K562 (cell line): Measurements from ENCODE around the gene TNFSF13. TPM values are rescaled to one million over a fixed set of nuclear protein-coding genes. Genes with fewer than 3 reads are reported as not detected.
A peak's percentile ranks its signal among the peaks of the same experiment; 100 is the strongest.

ENCODE experiments used
- ATAC-seq: fragments of 200-7000 bp; cut with Tn5 transposase; 3 replicates; pipeline ENCODE4 v1.9.1; 2020; ENCODE audit warnings: moderate library complexity
- BruUV-seq: library from RNA; stranded (reverse); fragments of 400-500 nt; replicated peaks from 2 replicates; lab custom pipeline; 2021; lab: Mats Ljungman, UMichigan
- CTCF ChIA-PET: fragments of 300-600 bp; formaldehyde crosslinking; extraction: SDS; loops from one replicate; lab custom pipeline; 2021; ENCODE audit warnings: low intra/inter-chr PET ratio; lab: Yijun Ruan, JAX
- POLR2A ChIA-PET: fragments of 300-600, 350-650 bp; sonication (Branson Sonifier 250); formaldehyde crosslinking; extraction: SDS; loops from one replicate; lab custom pipeline; 2021; ENCODE audit warnings: antibody characterized with exemption, inconsistent platforms; lab: Yijun Ruan, JAX
- DNase-seq, 4 experiments: peaks; one replicate each; pipeline versions ENCODE4 v3.0.0 to v3.0.0-alpha.2; 2011 to 2018; ENCODE audit warnings: low spot score in 3 of 4, mixed read lengths in 3 of 4; ENCODE audit errors: extremely low read depth in 1 of 4
- FAIRE-seq: peaks from 2 replicates; lab custom pipeline; 2011; peaks lifted over from hg19 to GRCh38; lab: Jason Lieb, UNC
- H2AFZ ChIP-seq: 2 replicates; pipeline ENCODE4 v1.6.0; 2011; ENCODE audit warnings: low read depth, low read length, control low read depth, inconsistent platforms
- H3K27ac ChIP-seq: fragments of 200-600 bp; 3 replicates; pipeline ENCODE4 v1.8.0; 2011; ENCODE audit warnings: low read depth, mild to moderate bottlenecking, control low read depth, inconsistent platforms, low read length, moderate library complexity, mixed read lengths; ENCODE audit errors: extremely low read depth
- H3K27me3 ChIP-seq, 2 experiments: fragments of 300-600 bp in 1 of 2; 2 replicates in 1 of 2; 3 replicates in 1 of 2; pipeline versions ENCODE4 v1.6.0 to v1.8.0; 2011; ENCODE audit warnings: inconsistent platforms in 2 of 2, low read length in 2 of 2, mild to moderate bottlenecking in 1 of 2, mixed read lengths in 1 of 2, moderate library complexity in 1 of 2; ENCODE audit not compliant: control insufficient read depth in 2 of 2, insufficient read depth in 2 of 2
- H3K36me3 ChIP-seq: fragments of 300-600 bp; 3 replicates; pipeline ENCODE4 v1.8.0; 2011; ENCODE audit warnings: mild to moderate bottlenecking, low read length, inconsistent platforms; ENCODE audit not compliant: control insufficient read depth, insufficient read depth
- H3K4me1 ChIP-seq, 2 experiments: fragments of 200-600 bp in 1 of 2; replicated peaks in 1 of 2; 2 replicates in 1 of 2; 3 replicates in 1 of 2; pipeline versions ENCODE4 v1.5.1 to v1.8.0; 2011; ENCODE audit warnings: inconsistent platforms in 2 of 2, low read length in 2 of 2, mild to moderate bottlenecking in 1 of 2, mixed read lengths in 1 of 2, moderate library complexity in 1 of 2; ENCODE audit not compliant: control insufficient read depth in 2 of 2, insufficient read depth in 2 of 2
- H3K4me2 ChIP-seq: 2 replicates; pipeline ENCODE4 v1.6.1; 2011; ENCODE audit warnings: low read length, control low read depth, inconsistent platforms, mixed read lengths; ENCODE audit not compliant: insufficient read depth
- H3K4me3 ChIP-seq: fragments of 200-600 bp; sonication (generic), shearing (Covaris generic); 2 replicates; pipeline ENCODE4 v1.5.1; 2016; ENCODE audit warnings: control low read depth, inconsistent platforms
- H3K79me2 ChIP-seq: fragments of 200-600 bp; 3 replicates; pipeline ENCODE4 v1.8.0; 2011; ENCODE audit warnings: low read length, inconsistent platforms; ENCODE audit not compliant: control insufficient read depth, insufficient read depth
- H3K9ac ChIP-seq, 2 experiments: 2 replicates each; pipeline versions ENCODE4 v1.6.0 to v1.6.1; 2011; ENCODE audit warnings: low read depth in 2 of 2, low read length in 2 of 2, control low read depth in 1 of 2, inconsistent platforms in 1 of 2, mild to moderate bottlenecking in 1 of 2, mixed read lengths in 1 of 2; ENCODE audit not compliant: insufficient read depth in 1 of 2
- H3K9me1 ChIP-seq: one replicate; pipeline ENCODE4 v1.6.0; 2011; ENCODE audit warnings: inconsistent platforms, mild to moderate bottlenecking, low read length, moderate library complexity; ENCODE audit not compliant: control insufficient read depth, insufficient read depth
- H3K9me3 ChIP-seq: replicated peaks from 2 replicates; pipeline ENCODE4 v1.5.1; 2011; ENCODE audit warnings: low read depth, low read length, inconsistent platforms; ENCODE audit not compliant: control insufficient read depth, insufficient read depth
- H4K20me1 ChIP-seq: replicated peaks from 2 replicates; pipeline ENCODE4 v1.6.1; 2011; ENCODE audit warnings: low read length, inconsistent platforms, mixed read lengths; ENCODE audit not compliant: control insufficient read depth, insufficient read depth
- CAMTA2 ChIP-seq: fragments of 250-450 bp; sonication (Bioruptor Pico); conservative IDR thresholded peaks from 2 replicates; pipeline ENCODE4 v1.5.1; 2022
- CHD4 ChIP-seq: fragments of 200-600 bp; sonication (generic); IDR thresholded peaks from 3 replicates; pipeline ENCODE4 v1.6.1; 2012; ENCODE audit warnings: low read depth, mild to moderate bottlenecking, mixed read lengths, low read length, inconsistent platforms; ENCODE audit not compliant: insufficient read depth, insufficient replicate concordance, poor library complexity, severe bottlenecking
- ETV1 ChIP-seq: fragments of 450-650 bp; conservative IDR thresholded peaks from 2 replicates; pipeline ENCODE4 v1.6.1; 2016; ENCODE audit warnings: missing genetic modification characterization, control low read depth, low read depth, missing compliant biosample characterization
- FOXA3 ChIP-seq, 2 experiments: fragments of 450-650 bp in 1 of 2; sonication (generic) in 1 of 2; formaldehyde crosslinking; IDR thresholded peaks in 1 of 2; conservative IDR thresholded peaks in 1 of 2; 2 replicates each; pipeline versions ENCODE4 v1.4.0 to v1.8.0; 2020 to 2022; ENCODE audit warnings: mild to moderate bottlenecking in 2 of 2, missing genetic modification reagents in 1 of 2
- FOXM1 ChIP-seq, 2 experiments: fragments of 450-650 bp in 1 of 2; sonication (generic) in 1 of 2; formaldehyde crosslinking in 1 of 2; IDR thresholded peaks; 2 replicates each; pipeline versions ENCODE4 v1.6.1 to v1.9.0; 2017 to 2022; ENCODE audit warnings: low read depth in 2 of 2, mild to moderate bottlenecking in 2 of 2, missing genetic modification reagents in 1 of 2, moderate library complexity in 1 of 2
- KDM2B ChIP-seq: fragments of 250-450 bp; sonication (Bioruptor Pico); IDR thresholded peaks from 2 replicates; pipeline ENCODE4 v1.8.0; 2021; ENCODE audit warnings: mild to moderate bottlenecking, moderate library complexity
- MAFF ChIP-seq: IDR thresholded peaks from 2 replicates; pipeline ENCODE4 v1.6.1; 2012; ENCODE audit warnings: low read length, improper control_type of control experiment
- MEF2A ChIP-seq: IDR thresholded peaks from 2 replicates; pipeline ENCODE4 v1.6.1; 2011; ENCODE audit warnings: low read depth, mild to moderate bottlenecking, low read length, moderate library complexity; ENCODE audit not compliant: control insufficient read depth
- NCOA6 ChIP-seq: fragments of 450-650 bp; IDR thresholded peaks from 2 replicates; pipeline ENCODE4 v1.6.1; 2017; ENCODE audit warnings: mild to moderate bottlenecking
- NFIX ChIP-seq: fragments of 250-450 bp; sonication (Bioruptor Pico); IDR thresholded peaks from 2 replicates; pipeline ENCODE4 v1.4.0; 2020; ENCODE audit warnings: low read depth, mild to moderate bottlenecking, moderate library complexity
- PHF20 ChIP-seq: fragments of 450-650 bp; IDR thresholded peaks from 2 replicates; pipeline ENCODE4 v1.6.1; 2018; ENCODE audit not compliant: partially characterized antibody
- RBM39 ChIP-seq: fragments of 200-400 bp; formaldehyde crosslinking; optimal IDR thresholded peaks from 2 replicates; pipeline ENCODE3; 2018; ENCODE audit warnings: low read depth, low read length
- SMARCA5 ChIP-seq: fragments of 450-650 bp; IDR thresholded peaks from 2 replicates; pipeline ENCODE4 v1.6.1; 2016
- TRIM25 ChIP-seq: fragments of 450-650 bp; IDR thresholded peaks from 2 replicates; pipeline ENCODE4 v1.7.0; 2016; ENCODE audit warnings: borderline replicate concordance
- ZNF124 ChIP-seq: sonication (generic); formaldehyde crosslinking; IDR thresholded peaks from 2 replicates; pipeline ENCODE4 v1.8.1; 2022; ENCODE audit warnings: missing genetic modification reagents
- ZNF282 ChIP-seq: sonication (generic); formaldehyde crosslinking; IDR thresholded peaks from 2 replicates; pipeline ENCODE4 v1.8.1; 2023; ENCODE audit warnings: missing genetic modification reagents
- ZNF551 ChIP-seq: fragments of 250-450 bp; sonication (Bioruptor Pico); IDR thresholded peaks from 2 replicates; pipeline ENCODE4 v1.5.0; 2021; ENCODE audit warnings: mild to moderate bottlenecking, moderate library complexity
- ZSCAN29 ChIP-seq: fragments of 450-650 bp; IDR thresholded peaks from 2 replicates; pipeline ENCODE4 v1.6.1; 2017
- WGBS: fragments of 100-300 bp; shearing (Covaris generic); methylation state at CpG from one replicate; pipeline ENCODE4 v1.1.6; 2016; ENCODE audit warnings: low coverage, mixed read lengths; ENCODE audit not compliant: insufficient coverage; ENCODE audit errors: missing lambda C conversion rate; 5-methylcytosine and 5-hydroxymethylcytosine counted together
- in situ Hi-C: fragments of 300-500 bp; cut with MboI; formaldehyde crosslinking; loops from 4 replicates; pipeline ENCODE4 v1.15.0; 2018; ENCODE audit warnings: inconsistent platforms, mixed read lengths
- intact Hi-C: fragments of 100-400 bp; cut with micrococcal nuclease; formaldehyde crosslinking; loops from 2 replicates; pipeline ENCODE4 v1.14.2; 2022
- polyA plus RNA-seq, 8 experiments: library from polyadenylated mRNA; depleted of rRNA in 4 of 8; stranded (reverse) in 5 of 8; unstranded in 3 of 8; fragments of >200 nt; fragmentation: Nextera tagmentation in 2 of 8; fragmentation: Illumina TruSeq in 1 of 8; extraction: Ambion mirVana in 2 of 8; extraction: Trizol in 1 of 8; gene quantifications; 2 replicates each; pipeline versions ENCODE4 v1.2.1 to v1.2.3, GENCODE V29; 2011 to 2014; ENCODE audit warnings: inconsistent platforms in 1 of 8, missing spikeins in 1 of 8
- total RNA-seq, 7 experiments: library from RNA; depleted of rRNA in 6 of 7; stranded (reverse); fragments of >200 nt in 6 of 7; fragmentation: Illumina TruSeq in 2 of 7; extraction: Trizol in 2 of 7; gene quantifications; 2 replicates each; pipeline versions ENCODE4 v1.2.1 to v1.2.3, GENCODE V29; 2011 to 2021; ENCODE audit warnings: low replicate concordance in 1 of 7

The TNFSF13 gene
- total and polyA plus RNA-seq, 9 of the 15 experiments (the other 6 are each of a cell fraction or from before 2014, with no cell fraction given): 0.04 to 0.51 (median 0.19) TPM; not detected in 1

- no peak for TF ChIP-seq TRIM25
- TF ChIP-seq MEF2A: no peak
- TF ChIP-seq NCOA6: no peak
- TF ChIP-seq ZNF551 (CRISPR knock-in tag): no peak
- TF ChIP-seq PHF20: no peak
Measured at GRCh38 chr17:7528842-7529241, 29.7 kb upstream of the TNFSF13 start (continued).

GRCh38 chr17:7530023-7530900 is 28.3 kb upstream of the TNFSF13 start:
- WGBS: 73% methylated on average over 3 of the region's 6 CpGs
- intact Hi-C loops: no loop called here
- ATAC-seq: no peak
- Histone ChIP-seq H4K20me1 (no peaks in the 10 kb centered on the region), H3K27me3 (no peaks in the 10 kb centered on the region), H3K9me3 (peaks cover 3% of the 10 kb centered on the region; the same call in 1 of the 2 replicates), H3K4me1 (no peaks in the 10 kb centered on the region), H3K4me2 (no peak overlapping the region), H3K4me3 (no peak overlapping the region), H3K36me3 (no peaks in the 10 kb centered on the region), H2AFZ (no peak overlapping the region), H3K79me2 (no peaks in the 10 kb centered on the region), H3K9me1 (no peaks in the 10 kb centered on the region), H3K9ac (no peak overlapping the region), H3K27ac (no peak overlapping the region)
- in situ Hi-C loops: no loop called here
- peak in 1 of 4 experiments; percentile 1 for DNase-seq
- BruUV-seq: no TSS peak
- no peak for TF ChIP-seq ZSCAN29
- no peak for TF ChIP-seq KDM2B
- no peak for TF ChIP-seq RBM39
- TF ChIP-seq SMARCA5: no peak
- no peak for TF ChIP-seq ETV1
- TF ChIP-seq MAFF: no peak
- no peak for TF ChIP-seq CAMTA2 (CRISPR knock-in tag)
- no peak for TF ChIP-seq CHD4
- no peak for TF ChIP-seq ZNF124 (CRISPR knock-in tag)
- no peak for TF ChIP-seq NFIX (CRISPR knock-in tag)
- TF ChIP-seq FOXA3 (CRISPR knock-in tag; conservative IDR thresholded peaks at IDR 0.05 in 1 of 2, IDR thresholded peaks at IDR 0.05 in 1 of 2): no peak
- TF ChIP-seq ZNF282 (CRISPR knock-in tag): no peak
- no peak for TF ChIP-seq FOXM1 (IDR thresholded peaks at IDR 0.05; ENCODE audit: low read depth)
- TF ChIP-seq FOXM1 (CRISPR knock-in tag; IDR thresholded peaks at IDR 0.05; ENCODE audit: low read depth): no peak
- FAIRE-seq: no peak
- ChIA-PET CTCF (interaction anchor here (0.7 kb wide), 1 partner anchor 216 kb away, joined by 3 read pairs; no protein-coding TSS in a partner anchor), POLR2A (no interaction called here)
